Activated naive CD4-positive, alpha-beta T cell (primary cell): Measurements from ENCODE around the gene IFNA17.
"Not testable (repeated sequence)": the region's sequence is repeated elsewhere in the genome, so short reads cannot be mapped to it uniquely, and the experiment has no call there.

ENCODE experiments used
- DNase-seq, 4 experiments: peaks; one replicate each; lab custom pipeline; 2025; lab: John Stamatoyannopoulos, UW

The IFNA17 gene

DNA sequence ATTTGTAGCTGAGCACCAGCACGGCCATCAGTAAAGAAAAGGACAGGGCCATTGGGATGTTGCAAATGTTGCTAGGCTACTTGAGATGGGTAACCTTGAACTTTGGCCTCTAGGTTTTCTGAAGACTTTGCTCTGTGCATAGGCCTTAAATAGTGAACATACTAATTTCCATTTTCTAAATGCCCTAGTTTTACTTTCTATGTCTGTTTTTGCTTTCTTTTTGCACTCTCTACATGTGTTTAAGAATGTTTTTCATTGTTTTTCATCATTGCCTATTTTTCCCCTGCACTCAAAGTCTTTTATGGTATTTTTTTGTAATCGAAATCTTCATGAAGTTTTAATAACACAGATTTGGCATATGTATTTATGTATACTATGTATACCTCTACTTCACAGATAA is at the start of gene IFNA17:
IFNA17 (minus strand) TSS at position 101 of the 400 bp plus-strand sequence; CDS start at position 52, 49 bp downstream.
- DNase-seq: no peak

DNA sequence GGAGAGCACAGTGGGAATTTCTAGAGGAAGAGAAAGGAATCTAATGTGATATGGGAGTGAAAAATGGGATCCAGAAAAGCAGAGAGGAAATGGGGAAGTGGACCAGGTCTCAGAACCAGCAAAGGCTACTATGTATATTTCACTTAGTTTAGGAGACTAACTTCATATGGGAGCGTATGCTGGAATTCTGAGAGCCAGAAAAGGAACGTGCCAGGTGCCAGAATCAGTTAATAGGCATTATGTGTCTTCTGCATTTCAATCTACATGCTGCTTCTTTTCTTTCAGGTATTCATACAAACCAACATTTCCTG is 40.3 kb upstream of the IFNA17 start:
- DNase-seq: no peak

GRCh38 chr9:21267485-21268346 is 39.7 kb upstream of the IFNA17 start:
- no peak for DNase-seq

- DNase-seq: no peak
Observed at GRCh38 chr9:21266733-21267484, 38.9 kb upstream of the IFNA17 start.

DNA sequence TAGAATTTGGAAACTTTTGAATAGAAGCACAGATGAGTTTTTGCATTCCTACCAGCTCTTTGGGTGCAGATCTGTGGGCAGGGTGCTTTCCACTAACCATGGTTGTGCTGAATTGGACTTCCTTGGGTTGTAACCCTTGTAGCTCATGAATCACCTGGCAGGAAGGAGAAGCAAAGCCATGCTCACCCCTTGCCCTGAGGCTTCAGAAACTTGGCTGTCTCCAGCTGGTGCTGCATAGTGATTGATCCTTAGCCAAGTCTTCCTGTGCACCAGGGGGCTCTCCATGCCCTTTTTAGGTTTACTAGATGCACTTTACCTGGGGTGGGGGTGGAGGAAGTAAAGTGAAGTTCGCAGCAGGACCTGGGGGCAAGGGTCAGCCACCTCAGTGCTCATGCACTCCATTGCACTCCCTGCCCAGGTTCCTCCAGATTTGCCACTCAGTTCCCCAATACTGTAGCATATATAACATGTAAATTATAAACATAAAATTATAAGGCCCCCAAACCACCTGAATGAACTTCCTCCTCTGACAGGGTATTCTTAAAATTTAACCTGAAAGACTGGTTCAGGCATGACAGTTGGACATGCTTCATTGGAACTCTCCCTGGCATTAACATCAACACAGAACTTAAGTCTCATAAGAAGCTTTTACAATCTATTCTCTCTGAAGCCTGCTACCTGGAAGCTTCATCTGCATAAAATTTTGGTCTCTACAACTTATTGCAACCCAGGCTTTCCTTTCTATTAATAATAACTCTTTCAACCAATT is 37.6 kb upstream of the IFNA17 start:
- no peak for DNase-seq

DNA sequence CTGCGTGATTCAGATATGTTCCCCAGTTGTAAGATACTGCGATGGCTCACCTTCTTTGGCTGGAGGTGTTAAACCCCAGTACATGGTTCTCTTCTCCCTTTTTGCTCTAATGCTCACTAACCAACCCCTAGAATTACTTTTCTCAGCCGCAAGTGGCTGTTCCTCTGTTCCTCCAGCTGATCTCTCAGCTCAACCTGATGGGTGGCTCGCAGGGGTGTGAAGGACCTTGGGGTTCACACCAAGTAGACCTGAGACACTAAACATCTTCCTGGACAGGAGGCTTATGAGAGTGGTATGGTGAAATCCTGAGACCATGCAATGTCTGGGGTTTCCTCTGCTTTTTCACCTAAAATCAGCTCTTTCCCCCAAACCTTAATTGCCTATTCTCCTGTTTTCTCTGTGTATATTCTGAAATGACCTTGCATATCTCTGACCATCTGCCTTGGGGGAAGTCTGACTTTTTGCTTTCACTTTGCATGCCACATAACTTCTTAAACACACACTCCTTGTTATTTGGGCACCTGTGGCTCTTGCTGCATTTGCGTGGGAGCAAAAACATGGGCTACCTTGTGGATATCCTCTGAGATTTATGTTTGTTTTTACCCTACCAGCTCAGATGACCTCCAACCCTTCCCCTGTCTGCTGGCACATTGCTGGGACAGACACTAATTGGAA is 27.7 kb upstream of the IFNA17 start:
- no peak for DNase-seq

GRCh38 chr9:21252721-21253547 is 24.9 kb upstream of the IFNA17 start:
- DNase-seq: no peak

GRCh38 chr9:21251638-21252037 is 23.6 kb upstream of the IFNA17 start:
- DNase-seq: no peak

DNA sequence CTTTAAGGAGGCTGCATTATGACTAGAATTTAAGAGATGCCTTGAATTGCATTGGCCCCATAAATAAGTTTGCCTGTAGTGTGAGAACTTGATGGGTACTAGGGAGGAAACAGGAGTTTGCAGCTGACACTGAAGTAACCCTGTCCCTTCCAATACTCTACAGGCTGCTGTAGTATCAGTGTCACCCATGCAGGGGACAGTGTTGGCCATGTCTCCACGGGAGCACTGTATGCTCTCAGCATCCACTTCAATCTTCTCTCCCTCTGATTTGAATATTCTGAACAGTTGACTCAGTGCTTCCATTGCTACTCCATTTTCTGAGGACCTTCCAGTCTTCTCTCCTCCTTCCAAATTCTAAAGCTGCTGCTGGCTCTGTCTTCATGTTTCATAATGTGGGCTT is 23.2 kb upstream of the IFNA17 start:
- no peak for DNase-seq

GRCh38 chr9:21244836-21245235 is 16.8 kb upstream of the IFNA17 start:
- DNase-seq: no peak

DNA sequence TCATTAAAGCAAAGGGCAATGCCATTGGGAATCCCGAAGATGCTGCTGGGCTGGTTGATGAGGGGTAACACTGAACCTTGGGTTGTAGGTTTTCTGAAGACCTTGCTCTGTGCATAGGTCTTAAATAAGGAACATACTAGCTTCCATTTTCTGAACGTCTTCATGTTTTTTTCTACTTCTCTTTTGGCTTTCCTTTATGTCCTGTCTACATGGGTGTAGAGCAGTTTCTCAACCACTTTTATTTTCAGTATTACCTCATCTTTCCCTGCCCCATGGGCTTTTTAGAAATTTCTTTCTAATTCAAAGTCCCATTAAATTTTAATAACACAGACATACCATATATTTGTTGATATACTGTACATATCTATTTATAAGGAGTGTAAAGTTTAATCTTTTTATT is 11.9 kb upstream of the IFNA17 start, which contains the start of gene IFNA14:
IFNA14 (minus strand) TSS at position 95 of the 400 bp plus-strand sequence; CDS start at position 25, 70 bp downstream.
- DNase-seq: no peak

DNA sequence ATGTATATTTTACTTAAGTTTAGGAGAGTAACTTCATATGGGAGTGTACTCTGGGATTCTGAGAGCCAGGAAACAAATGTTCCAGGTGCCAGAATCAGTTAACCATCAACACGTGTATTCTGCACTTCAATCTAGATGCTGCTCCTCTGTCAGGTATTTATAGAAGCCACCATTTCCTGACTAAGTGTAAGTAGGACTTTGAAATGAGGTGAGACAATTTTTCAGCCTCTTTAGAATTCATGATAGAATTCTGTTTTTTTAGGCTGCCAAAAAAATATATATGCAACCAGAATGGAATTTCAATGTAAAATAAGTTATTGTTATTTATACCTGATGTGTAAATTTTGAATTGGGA is 8.3 kb upstream of the IFNA17 start:
- DNase-seq: not testable (repeated sequence)

DNA sequence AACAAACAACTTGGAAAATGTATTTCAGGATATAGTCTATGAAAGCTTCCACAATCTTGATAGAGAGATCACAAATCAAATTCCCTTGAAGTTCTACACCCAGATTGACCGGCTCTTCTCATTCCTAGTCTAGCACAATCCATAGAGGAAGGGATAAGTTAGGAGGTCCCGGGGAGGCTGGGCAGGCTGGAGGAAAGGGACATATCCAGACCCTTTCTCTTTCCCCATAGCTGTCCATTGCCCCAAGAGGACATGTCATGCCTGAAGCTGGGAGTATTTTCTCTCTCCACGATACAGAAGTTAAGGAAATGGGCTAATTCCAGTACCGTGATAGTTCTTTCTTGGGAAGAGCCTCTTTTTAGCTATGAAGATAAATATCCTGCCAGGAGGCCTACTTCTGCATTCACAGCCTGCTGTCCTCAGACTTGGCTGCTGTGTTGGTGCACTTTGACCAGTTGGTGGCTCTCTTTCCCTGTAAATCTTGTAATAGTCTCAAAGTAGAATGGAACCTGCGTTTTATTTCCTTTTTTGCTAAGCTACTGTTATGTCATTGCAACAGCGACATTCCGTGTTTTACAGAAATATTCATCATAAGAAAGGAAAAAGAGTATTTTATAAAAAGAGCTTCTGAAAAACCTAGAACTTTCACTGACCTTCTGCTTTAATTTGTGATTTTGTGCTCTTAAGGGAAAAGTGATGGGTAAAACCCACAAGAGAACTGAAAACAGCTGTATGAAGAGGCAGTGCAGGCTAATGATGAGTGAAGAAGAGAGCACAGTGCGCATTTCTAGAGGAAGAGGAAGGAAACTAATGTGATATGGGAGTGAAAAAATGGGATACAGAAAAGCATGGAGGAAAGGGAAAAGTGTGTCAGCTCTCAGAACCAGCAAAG is 7.7 kb upstream of the IFNA17 start:
- DNase-seq: not testable (repeated sequence)

DNA sequence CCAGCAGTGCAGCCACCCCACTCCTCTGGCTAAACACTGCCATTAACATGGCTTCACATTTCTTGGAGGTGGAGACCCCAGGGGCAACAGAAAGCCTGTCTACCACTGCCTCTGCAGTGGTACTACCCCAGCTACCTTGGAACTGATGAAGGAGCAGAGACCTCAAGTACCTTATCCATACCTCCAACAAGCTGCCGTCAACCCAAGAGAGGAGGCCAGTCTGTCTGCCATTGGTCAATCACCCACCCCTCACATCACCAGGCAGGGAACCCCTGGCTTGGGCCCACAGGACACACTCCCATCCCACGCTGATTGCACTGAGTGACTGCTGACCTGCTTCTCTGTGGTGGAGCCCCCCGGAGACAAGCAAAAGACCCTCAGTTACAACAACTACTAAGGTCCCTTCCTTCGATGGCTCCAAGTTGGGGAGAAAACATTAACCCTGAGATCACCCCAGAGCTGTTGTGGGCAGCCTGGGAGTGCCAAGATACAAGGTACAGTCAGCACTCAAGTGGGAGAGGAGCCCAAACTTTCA is 6.2 kb upstream of the IFNA17 start:
- DNase-seq: no peak

GRCh38 chr9:21233258-21233657 is 5.2 kb upstream of the IFNA17 start:
- DNase-seq: no peak

GRCh38 chr9:21217211-21217610 is 10.8 kb downstream of the IFNA17 start, which contains the start of gene IFNA16:
TSS of gene IFNA16 (minus strand) at chr9:21217311. CDS start at chr9:21217305, 6 bp downstream.
- DNase-seq: not testable (repeated sequence)

DNA sequence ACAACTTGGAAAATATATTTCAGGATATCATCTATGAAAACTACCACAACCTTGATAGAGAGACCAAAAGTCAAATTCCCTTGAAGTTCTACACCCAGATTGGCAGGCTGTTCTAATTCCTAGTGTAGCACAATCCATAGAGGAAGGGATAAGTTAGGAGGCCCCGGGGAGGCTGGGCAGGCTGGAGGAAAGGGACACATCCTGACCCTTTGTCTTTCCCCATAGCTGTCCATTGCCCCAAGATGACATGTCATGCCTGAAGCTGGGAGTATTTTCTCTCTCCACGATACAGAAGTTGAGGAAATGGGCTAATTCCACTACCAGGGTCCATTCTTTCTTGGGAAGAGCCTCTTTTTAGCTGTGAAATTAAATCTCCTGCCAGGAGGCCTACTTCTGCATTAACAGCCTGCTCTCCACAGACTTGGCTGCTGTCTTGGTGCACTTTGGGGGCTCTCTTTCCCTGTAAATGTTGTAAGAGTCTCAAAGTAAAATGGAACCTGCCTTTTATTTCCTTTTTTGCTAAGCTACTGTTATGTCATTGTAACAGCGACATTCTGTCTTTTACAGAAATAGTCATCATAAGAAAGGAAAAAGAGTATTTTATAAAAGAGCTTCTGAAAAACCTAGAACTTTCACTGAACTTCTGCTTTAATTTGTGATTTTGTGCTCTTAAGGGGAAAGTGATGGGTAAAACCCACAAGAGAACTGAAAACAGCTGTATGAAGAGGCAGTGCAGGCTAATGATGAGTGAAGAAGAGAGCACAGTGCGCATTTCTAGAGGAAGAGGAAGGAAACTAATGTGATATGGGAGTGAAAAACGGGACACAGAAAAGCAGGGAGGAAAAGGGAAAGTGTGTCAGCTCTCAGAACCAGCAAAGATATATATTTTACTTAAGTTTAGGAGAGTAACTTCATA is 14.4 kb downstream of the IFNA17 start:
- DNase-seq: not testable (repeated sequence)

- DNase-seq: not testable (repeated sequence)
Observed at GRCh38 chr9:21212160-21212559, 15.9 kb downstream of the IFNA17 start.
